Fibroblast of the aortic adventitia (primary cell): Measurements from ENCODE around the gene ULK4. TPM values are rescaled to one million over a fixed set of nuclear protein-coding genes. Genes with fewer than 3 reads are reported as not detected.

Experiments used
- DNase-seq: peaks from one replicate; pipeline ENCODE4 v3.0.0-alpha.2; 2010; ENCODE audit warnings: low read depth
- H3K4me3 ChIP-seq: 2 replicates; pipeline ENCODE4 v1.5.1; 2011; ENCODE audit warnings: low read depth, mild to moderate bottlenecking, control low read depth, low read length, moderate library complexity
- total RNA-seq: library from RNA; depleted of rRNA; stranded (reverse); fragments of >200 nt; gene quantifications from 2 replicates; pipeline ENCODE4 v1.2.3, GENCODE V29; 2012; ENCODE audit warnings: low replicate concordance
- TF ChIP-seq, protein P1 (sequence below): IDR thresholded peaks from 2 replicates; pipeline ENCODE4 v1.5.1; 2011; ENCODE audit warnings: mild to moderate bottlenecking, low read length, control low read depth, inconsistent platforms; ENCODE audit not compliant: insufficient read depth

The ULK4 gene
- total RNA-seq, 1 donor: 16.1 TPM

DNA sequence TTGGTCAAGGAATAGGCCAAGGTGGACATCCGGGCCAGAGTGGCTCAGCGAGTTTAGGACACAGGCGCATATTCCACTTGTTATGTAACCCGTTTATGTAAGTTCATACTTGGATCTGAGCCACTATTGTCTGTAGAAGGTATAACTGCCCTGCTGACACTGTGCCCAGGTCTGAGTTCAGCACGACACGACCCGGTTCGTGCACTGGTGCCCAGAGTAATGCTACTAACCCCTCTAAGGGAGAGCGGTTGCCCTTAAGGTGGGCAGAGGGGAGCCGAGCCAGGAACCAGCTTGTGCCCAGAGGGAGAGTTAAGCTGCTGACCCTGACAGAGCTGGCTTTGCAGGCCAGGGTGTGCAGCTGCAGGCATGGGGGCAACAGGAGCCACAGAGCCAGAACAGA is 1.9 kb upstream of the ULK4 start:
- TF ChIP-seq, protein P1, sequence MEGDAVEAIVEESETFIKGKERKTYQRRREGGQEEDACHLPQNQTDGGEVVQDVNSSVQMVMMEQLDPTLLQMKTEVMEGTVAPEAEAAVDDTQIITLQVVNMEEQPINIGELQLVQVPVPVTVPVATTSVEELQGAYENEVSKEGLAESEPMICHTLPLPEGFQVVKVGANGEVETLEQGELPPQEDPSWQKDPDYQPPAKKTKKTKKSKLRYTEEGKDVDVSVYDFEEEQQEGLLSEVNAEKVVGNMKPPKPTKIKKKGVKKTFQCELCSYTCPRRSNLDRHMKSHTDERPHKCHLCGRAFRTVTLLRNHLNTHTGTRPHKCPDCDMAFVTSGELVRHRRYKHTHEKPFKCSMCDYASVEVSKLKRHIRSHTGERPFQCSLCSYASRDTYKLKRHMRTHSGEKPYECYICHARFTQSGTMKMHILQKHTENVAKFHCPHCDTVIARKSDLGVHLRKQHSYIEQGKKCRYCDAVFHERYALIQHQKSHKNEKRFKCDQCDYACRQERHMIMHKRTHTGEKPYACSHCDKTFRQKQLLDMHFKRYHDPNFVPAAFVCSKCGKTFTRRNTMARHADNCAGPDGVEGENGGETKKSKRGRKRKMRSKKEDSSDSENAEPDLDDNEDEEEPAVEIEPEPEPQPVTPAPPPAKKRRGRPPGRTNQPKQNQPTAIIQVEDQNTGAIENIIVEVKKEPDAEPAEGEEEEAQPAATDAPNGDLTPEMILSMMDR: no peak
- H3K4me3 ChIP-seq: no peak overlapping the region
- no peak for DNase-seq

DNA sequence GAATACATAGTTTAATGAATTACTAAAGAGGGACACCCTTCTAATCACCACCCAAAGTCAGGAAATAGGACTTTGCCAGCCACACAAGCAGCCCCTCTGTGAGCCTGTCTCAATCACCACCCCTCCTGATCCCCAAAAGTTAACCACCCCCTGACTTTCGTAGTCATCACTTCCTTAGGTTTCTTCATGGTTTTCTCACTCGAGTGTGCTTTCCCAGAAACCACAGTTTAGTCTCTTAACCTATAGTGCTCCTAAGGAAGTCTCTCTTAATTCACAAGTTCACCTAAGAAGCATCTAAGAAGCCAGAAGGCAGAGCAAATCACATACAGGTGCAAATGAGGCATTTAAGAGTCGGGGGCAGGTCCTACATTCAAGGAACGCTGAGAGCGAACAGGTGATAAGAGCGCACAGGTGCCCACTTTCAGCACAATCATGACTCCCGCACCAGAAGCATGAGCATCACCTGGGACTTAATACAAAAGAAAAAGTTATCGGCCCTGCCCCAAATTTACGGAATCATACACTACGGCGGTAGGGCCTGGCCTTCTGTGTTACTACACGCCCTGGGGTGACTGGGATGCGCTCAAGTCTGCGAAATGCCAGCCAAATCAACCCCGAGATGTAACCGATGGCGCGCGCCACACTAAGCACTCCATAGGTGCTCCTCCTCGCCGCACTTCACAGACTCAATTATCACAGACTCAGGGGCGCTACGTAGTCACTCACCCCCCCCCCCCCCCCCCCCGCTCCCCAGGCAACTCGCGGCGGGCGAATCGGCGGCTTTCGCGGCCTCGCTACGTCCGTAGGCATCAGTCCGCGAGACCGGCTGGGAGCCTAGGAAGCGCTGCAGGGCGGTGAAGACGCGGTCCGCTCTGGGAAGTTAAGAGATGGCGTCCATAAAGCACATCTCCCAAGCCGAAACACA is 815 bp downstream of the ULK4 start:
- peak overlapping the region; percentile 69 for H3K4me3 ChIP-seq
- TF ChIP-seq, protein P1: no peak
- peak; percentile 57 for DNase-seq

DNA sequence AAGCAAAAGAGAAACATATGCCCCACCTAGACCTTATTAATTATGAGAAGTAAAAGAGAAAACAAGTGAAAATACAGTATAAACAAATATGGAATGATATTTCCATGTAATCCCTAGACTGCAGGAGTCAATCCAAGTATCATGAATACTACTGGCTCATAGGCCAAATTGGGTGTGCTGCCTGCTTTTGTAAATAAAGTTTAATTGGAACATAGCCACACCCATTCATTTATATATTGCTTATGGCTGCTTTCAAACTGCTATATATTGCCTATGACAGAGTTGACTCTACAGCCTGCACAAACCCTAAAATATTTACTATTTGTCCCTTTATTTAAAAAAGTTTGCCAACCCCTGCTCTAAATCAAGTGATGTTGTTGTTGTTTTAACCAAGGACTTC is 5.3 kb downstream of the ULK4 start:
- TF ChIP-seq, protein P1: no peak
- no peak overlapping the region for H3K4me3 ChIP-seq
- DNase-seq: no peak

DNA sequence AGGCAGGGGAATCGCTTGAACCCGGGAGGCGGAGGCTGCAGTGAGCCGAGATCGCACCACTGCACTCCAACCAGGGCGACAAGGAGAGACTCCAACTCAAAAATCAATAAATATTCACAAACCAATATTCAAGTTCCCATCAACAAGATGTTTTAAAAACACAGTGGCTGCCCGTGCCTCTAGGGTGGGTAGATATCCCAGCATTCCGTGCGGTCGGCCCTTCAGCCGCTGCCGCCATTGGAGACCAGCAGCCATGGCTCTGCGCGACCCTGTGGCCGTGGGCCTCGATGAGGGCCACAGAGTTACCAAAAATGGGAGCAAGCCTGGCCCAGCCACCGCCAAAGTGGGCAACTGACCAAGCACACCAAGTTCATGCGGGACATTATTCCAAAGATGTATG is 6.7 kb downstream of the ULK4 start:
- H3K4me3 ChIP-seq: no peak overlapping the region
- TF ChIP-seq, protein P1: no peak

DNA sequence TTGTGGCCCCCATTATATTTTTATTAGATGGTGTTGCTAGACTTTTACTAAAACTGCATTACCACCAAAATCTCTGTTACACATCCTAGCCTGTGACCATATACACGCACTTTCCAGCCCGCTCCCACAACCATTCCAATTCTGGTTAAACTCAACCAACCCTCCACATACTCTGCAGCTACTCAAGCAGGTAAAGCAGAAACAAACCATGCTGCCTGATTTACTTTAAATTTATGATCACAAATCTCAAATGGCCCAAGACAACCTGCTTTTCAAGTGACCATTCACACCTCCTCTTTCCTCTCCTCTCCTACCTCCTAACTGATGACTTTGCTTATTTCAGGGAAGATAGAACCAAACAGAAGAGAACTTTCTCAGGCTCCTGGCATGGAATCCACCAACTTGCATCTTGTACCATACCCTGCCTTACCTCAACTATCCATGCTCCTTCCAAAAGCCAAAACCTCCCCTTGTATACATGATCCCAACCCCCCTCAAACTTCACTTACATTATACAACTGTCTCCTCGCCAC is 18.5 kb downstream of the ULK4 start:
- no peak overlapping the region for H3K4me3 ChIP-seq
- TF ChIP-seq, protein P1: no peak
- no peak for DNase-seq

More for the DNA sequence above, 6.7 kb downstream of the ULK4 start:
- no peak for DNase-seq

DNA sequence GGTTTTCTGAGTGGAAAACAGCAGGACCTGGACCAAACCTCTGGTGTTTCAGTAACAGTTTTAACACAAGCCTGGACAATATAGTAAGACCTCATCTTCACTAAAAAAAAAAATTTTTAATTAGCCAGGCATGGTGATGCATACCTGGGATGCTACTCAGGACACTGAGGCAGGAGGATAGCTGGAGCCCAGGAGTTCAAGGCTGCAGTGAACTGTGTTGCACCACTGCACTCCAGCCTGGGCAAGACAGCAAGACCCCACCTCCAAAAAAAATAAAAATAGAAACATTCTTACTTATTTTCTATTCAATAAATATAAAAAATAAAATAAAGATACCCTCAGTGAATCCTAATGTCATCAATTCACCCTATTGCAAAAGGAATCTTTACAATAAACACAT is 21.5 kb downstream of the ULK4 start:
- TF ChIP-seq, protein P1: no peak
- no peak for DNase-seq
- H3K4me3 ChIP-seq: no peak overlapping the region
